HuH-7 (cell line): Measurements from ENCODE around the gene EML1.

Experiments
- DNase-seq: peaks from one replicate; pipeline ENCODE4 v3.0.0; 2011; ENCODE audit warnings: low spot score

EML1 gene

GRCh38 chr14:99805757-99806439 lies 12.7 kb downstream of the EML1 start:
- no peak for DNase-seq

- no peak for DNase-seq
Measured at GRCh38 chr14:99806836-99807235, 13.6 kb downstream of the EML1 start.

GRCh38 chr14:99807413-99808153 lies 14.4 kb downstream of the EML1 start:
- no peak for DNase-seq

GRCh38 chr14:99808154-99808505 lies 14.9 kb downstream of the EML1 start:
- DNase-seq, result no peak

- DNase-seq, result no peak
Measured at GRCh38 chr14:99808515-99808914, 15.3 kb downstream of the EML1 start.

- DNase-seq, result no peak
Measured at GRCh38 chr14:99809360-99809759, 16.1 kb downstream of the EML1 start.

- no peak for DNase-seq
Measured at GRCh38 chr14:99809859-99810558, 16.8 kb downstream of the EML1 start.

GRCh38 chr14:99810559-99810874 lies 17.3 kb downstream of the EML1 start:
- no peak for DNase-seq

GRCh38 chr14:99812096-99812750 lies 19.0 kb downstream of the EML1 start:
- no peak for DNase-seq

- DNase-seq, result no peak
Measured at GRCh38 chr14:99812892-99813291, 19.7 kb downstream of the EML1 start.

- no peak for DNase-seq
Measured at GRCh38 chr14:99815696-99816095, 22.5 kb downstream of the EML1 start.

- DNase-seq, result no peak
Measured at GRCh38 chr14:99816217-99816616, 23.0 kb downstream of the EML1 start.

- DNase-seq, result no peak
Measured at GRCh38 chr14:99816642-99817041, 23.4 kb downstream of the EML1 start.

- no peak for DNase-seq
Measured at GRCh38 chr14:99817331-99817730, 24.1 kb downstream of the EML1 start.

GRCh38 chr14:99818503-99819036 lies 25.4 kb downstream of the EML1 start:
- DNase-seq, result no peak

GRCh38 chr14:99819514-99819913 lies 26.3 kb downstream of the EML1 start:
- DNase-seq, result no peak

GRCh38 chr14:99820702-99821331 lies 27.6 kb downstream of the EML1 start:
- no peak for DNase-seq

- peak; percentile 30 for DNase-seq
Measured at GRCh38 chr14:99821519-99822508, 28.6 kb downstream of the EML1 start.

GRCh38 chr14:99822800-99823455 lies 29.7 kb downstream of the EML1 start:
- no peak for DNase-seq

GRCh38 chr14:99824776-99825175 lies 31.6 kb downstream of the EML1 start:
- DNase-seq, result no peak
